ENCODE results near the gene FOXN4.

Gene FOXN4

DNA sequence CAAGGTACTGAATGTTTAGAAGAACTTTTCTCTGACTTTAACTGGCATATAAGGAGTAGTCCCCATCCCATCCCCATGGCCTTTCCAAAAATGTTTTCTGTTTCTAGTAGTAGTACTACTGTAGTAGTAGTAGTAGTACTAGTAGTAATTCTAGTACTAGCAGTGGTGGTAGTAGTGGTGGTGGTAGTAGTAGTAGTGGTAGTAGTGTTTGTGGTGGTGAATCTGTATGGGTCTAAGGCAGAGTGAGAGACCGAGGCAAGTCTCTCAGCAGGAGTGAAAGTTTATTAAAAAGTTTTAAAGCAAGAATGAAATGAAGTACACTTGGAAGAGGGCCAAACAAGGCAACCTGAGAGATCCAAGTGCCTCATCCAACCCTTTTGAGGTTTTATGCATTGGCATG, 58.6 kb downstream of the FOXN4 start:
- DNase-seq (ENCODE audit: low spot score), result no peak
- TF ChIP-seq, protein P1, sequence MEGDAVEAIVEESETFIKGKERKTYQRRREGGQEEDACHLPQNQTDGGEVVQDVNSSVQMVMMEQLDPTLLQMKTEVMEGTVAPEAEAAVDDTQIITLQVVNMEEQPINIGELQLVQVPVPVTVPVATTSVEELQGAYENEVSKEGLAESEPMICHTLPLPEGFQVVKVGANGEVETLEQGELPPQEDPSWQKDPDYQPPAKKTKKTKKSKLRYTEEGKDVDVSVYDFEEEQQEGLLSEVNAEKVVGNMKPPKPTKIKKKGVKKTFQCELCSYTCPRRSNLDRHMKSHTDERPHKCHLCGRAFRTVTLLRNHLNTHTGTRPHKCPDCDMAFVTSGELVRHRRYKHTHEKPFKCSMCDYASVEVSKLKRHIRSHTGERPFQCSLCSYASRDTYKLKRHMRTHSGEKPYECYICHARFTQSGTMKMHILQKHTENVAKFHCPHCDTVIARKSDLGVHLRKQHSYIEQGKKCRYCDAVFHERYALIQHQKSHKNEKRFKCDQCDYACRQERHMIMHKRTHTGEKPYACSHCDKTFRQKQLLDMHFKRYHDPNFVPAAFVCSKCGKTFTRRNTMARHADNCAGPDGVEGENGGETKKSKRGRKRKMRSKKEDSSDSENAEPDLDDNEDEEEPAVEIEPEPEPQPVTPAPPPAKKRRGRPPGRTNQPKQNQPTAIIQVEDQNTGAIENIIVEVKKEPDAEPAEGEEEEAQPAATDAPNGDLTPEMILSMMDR (IDR thresholded peaks at IDR 0.05; ENCODE audit: extremely low read depth, insufficient read depth, missing control alignments), result no peak
- in situ Hi-C loops (cut with MboI; ENCODE audit: low pct_unique_long_range_greater_than_20kb, low sequenced_read_pairs, unreplicated experiment), result no loop called here

DNA sequence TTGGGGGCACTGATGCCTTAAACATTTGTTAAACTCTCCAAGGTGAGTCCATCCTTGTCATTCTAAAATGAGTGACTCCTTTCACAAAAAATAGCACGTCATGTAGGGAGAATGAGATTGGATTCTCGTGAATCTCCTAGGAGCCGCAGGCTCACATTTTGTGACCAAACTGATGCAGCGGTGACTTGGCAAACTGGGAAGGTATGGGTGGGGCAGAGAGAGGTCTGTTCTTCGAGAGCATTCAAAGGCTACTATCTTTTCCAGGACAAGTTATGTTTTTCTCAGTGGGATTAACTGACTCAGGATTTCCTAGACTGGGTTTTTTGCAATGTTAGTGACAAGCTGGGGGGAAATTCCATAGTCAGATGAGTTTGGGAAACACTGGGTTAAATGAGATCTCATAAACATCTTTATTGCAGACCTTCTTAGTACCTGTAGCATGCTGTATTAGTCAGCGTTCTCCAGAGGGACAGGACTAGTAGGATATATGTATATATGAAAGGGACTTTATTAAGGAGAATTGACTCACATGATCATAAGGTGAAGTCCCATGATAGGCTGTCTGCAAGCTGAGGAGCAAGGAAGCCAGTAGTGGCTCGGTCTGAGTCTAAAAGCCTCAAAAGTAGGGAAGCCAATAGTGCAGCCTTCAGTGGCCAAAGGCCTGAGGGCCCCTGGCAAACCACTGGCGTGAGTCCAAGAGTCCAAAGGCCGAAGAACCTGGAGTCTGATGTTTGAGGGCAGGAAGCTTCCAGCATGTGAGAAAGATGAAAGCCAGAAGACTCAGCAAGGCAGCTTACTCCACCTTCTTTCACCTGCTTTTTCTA, 61.0 kb downstream of the FOXN4 start:
- in situ Hi-C loops (cut with MboI; ENCODE audit: low pct_unique_long_range_greater_than_20kb, low sequenced_read_pairs, unreplicated experiment), result no loop called here
- DNase-seq (ENCODE audit: low spot score), result no peak
- TF ChIP-seq, protein P1 (IDR thresholded peaks at IDR 0.05; ENCODE audit: extremely low read depth, insufficient read depth, missing control alignments), result no peak

DNA sequence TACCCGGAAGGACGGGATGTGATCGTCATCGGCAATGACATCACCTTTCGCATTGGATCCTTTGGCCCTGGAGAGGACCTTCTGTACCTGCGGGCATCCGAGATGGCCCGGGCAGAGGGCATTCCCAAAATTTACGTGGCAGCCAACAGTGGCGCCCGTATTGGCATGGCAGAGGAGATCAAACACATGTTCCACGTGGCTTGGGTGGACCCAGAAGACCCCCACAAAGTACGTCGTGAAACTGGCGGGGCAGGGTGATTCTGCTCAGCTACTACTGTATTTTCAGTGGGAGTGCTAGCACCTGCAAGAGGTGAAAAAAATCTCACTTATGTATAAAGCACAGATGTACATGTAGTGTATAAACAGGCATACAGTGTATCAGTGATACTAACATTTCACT, 62.9 kb downstream of the FOXN4 start:
- in situ Hi-C loops (cut with MboI; ENCODE audit: low pct_unique_long_range_greater_than_20kb, low sequenced_read_pairs, unreplicated experiment), result no loop called here
- no peak for DNase-seq (ENCODE audit: low spot score)
- TF ChIP-seq, protein P1 (IDR thresholded peaks at IDR 0.05; ENCODE audit: extremely low read depth, insufficient read depth, missing control alignments), result no peak

DNA sequence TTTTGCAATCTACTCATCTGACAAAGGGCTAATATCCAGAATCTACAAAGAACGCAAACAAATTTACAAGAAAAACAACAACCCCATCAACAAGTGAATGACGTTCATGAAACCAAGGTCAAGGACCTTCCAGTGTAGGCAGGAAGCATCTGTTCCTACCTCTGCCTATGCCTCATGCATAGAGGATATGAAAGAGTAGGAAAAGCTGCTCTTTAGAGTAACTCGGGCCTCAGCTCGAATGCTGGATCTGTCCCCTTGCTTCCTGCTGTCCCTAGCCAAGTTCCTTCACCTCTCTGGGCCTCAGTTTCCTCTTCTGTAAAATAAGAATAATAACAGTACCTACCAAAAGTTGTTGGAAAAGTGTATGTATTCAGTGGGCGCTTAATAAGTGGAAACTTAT, 65.0 kb downstream of the FOXN4 start:
- TF ChIP-seq, protein P1 (IDR thresholded peaks at IDR 0.05; ENCODE audit: extremely low read depth, insufficient read depth, missing control alignments), result no peak
- in situ Hi-C loops (cut with MboI; ENCODE audit: low pct_unique_long_range_greater_than_20kb, low sequenced_read_pairs, unreplicated experiment), result no loop called here
- DNase-seq (ENCODE audit: low spot score), result no peak

DNA sequence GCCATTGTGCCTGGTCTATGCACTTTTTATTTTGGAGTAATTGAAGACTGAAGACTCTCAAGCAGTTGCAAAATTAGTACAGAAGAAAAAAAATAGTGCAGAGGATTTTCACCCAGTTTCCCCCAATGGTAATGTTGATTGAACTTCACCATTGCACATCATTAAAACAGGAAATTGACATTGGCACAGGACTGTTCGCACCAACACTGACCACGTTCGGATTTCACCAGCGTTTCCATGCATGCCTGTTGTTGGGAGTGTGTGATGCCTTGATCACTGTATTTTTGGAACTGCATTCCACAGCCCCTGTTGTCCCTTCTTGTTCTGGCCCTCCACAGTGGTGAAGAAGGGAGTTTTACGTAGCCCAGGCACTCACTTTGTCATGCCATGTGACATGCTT, 67.1 kb downstream of the FOXN4 start:
- TF ChIP-seq, protein P1 (IDR thresholded peaks at IDR 0.05; ENCODE audit: extremely low read depth, insufficient read depth, missing control alignments), result no peak
- no peak for DNase-seq (ENCODE audit: low spot score)
- in situ Hi-C loops (cut with MboI; ENCODE audit: low pct_unique_long_range_greater_than_20kb, low sequenced_read_pairs, unreplicated experiment), result no loop called here

DNA sequence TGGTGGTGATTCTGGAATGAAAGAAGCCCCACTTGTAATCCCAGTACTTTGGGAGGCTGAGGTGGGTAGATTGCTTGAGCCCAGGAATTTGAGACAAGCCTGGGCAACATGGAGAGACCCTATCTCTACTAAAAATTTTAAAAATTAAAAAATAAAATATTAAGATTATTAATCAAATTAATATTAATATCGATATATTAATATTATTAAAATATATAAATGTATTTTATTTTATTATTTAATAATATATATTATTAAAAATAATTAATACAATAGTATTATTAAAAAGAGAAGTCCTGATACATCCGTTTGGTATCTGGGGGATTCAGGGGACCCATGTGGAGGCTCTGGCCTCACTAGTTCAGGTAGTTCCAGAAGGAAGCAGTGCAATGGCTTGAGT, 68.7 kb downstream of the FOXN4 start:
- no peak for DNase-seq (ENCODE audit: low spot score)
- TF ChIP-seq, protein P1 (IDR thresholded peaks at IDR 0.05; ENCODE audit: extremely low read depth, insufficient read depth, missing control alignments), result no peak
- in situ Hi-C loops (cut with MboI; ENCODE audit: low pct_unique_long_range_greater_than_20kb, low sequenced_read_pairs, unreplicated experiment), result no loop called here
